H1 (cell line): Measurements from ENCODE around the gene AP1G2. TPM values are rescaled to one million over a fixed set of nuclear protein-coding genes. Genes with fewer than 3 reads are reported as not detected.

Experiments
- CTCF ChIA-PET: fragments of 300-600 bp; sonication (Branson Sonifier 250); formaldehyde crosslinking; loops from one replicate; lab custom pipeline; 2021; ENCODE audit not compliant: partially characterized antibody; lab: Charles Lee
- POLR2A ChIA-PET: fragments of 300-600 bp; sonication (Branson Sonifier 250); formaldehyde crosslinking; loops from one replicate; lab custom pipeline; 2021; ENCODE audit warnings: inconsistent platforms; ENCODE audit not compliant: partially characterized antibody; lab: Charles Lee
- DNase-seq, 2 experiments: peaks; one replicate each; pipeline versions ENCODE4 v3.0.0 to v3.0.0-alpha.2; 2010 to 2022; ENCODE audit warnings: low spot score in 2 of 2, low read depth in 1 of 2, mixed read lengths in 1 of 2
- FAIRE-seq: peaks from 2 replicates; lab custom pipeline; 2011; peaks lifted over from hg19 to GRCh38; lab: Jason Lieb, UNC
- H2AFZ ChIP-seq: 2 replicates; pipeline ENCODE4 v1.8.1; 2012; ENCODE audit warnings: low read length, inconsistent platforms
- H2AK5ac ChIP-seq: 2 replicates; pipeline ENCODE4 v1.6.1; 2013; ENCODE audit warnings: low read depth, low read length
- H2BK120ac ChIP-seq: replicated peaks from 2 replicates; pipeline ENCODE3; 2013; ENCODE audit warnings: low read depth, low read length, inconsistent platforms
- H2BK12ac ChIP-seq: 2 replicates; pipeline ENCODE4 v1.6.1; 2013; ENCODE audit warnings: low read depth, low read length
- H2BK15ac ChIP-seq: 2 replicates; pipeline ENCODE4 v1.6.1; 2013; ENCODE audit warnings: low read length
- H2BK20ac ChIP-seq: 2 replicates; pipeline ENCODE4 v1.6.1; 2013; ENCODE audit warnings: low read length
- H2BK5ac ChIP-seq: 2 replicates; pipeline ENCODE4 v1.6.1; 2013; ENCODE audit warnings: low read depth, low read length
- H3K14ac ChIP-seq: 2 replicates; pipeline ENCODE4 v1.6.1; 2013; ENCODE audit warnings: inconsistent platforms; ENCODE audit not compliant: insufficient read length
- H3K18ac ChIP-seq: 2 replicates; pipeline ENCODE4 v1.6.1; 2013; ENCODE audit warnings: low read length; ENCODE audit errors: extremely low read depth
- H3K23ac ChIP-seq: 2 replicates; pipeline ENCODE4 v1.6.1; 2013; ENCODE audit warnings: inconsistent platforms; ENCODE audit not compliant: insufficient read length
- H3K23me2 ChIP-seq: 2 replicates; pipeline ENCODE4 v1.6.1; 2013; ENCODE audit warnings: low read depth, low read length
- H3K27ac ChIP-seq: 2 replicates; pipeline ENCODE4 v1.6.1; 2011; ENCODE audit warnings: low read depth, low read length, inconsistent platforms
- H3K27me3 ChIP-seq, 4 experiments: replicated peaks in 1 of 4; 1 replicate in 1 of 4; 2 replicates in 3 of 4; pipeline versions ENCODE4 v1.6.1 to v1.8.1; 2011 to 2013; ENCODE audit warnings: low read length in 3 of 4, mild to moderate bottlenecking in 3 of 4, inconsistent platforms in 2 of 4, mixed read lengths in 2 of 4, moderate library complexity in 1 of 4; ENCODE audit not compliant: control insufficient read depth in 3 of 4, insufficient read depth in 3 of 4; ENCODE audit errors: extremely low read depth in 1 of 4
- H3K36me3 ChIP-seq, 4 experiments: 2 replicates each; pipeline versions ENCODE4 v1.6.1 to v1.8.1; 2011 to 2013; ENCODE audit warnings: mild to moderate bottlenecking in 4 of 4, low read length in 3 of 4, moderate library complexity in 2 of 4, control low read depth in 1 of 4, inconsistent platforms in 1 of 4; ENCODE audit not compliant: insufficient read depth in 4 of 4, control insufficient read depth in 2 of 4
- H3K4ac ChIP-seq: replicated peaks from 2 replicates; pipeline ENCODE3; 2013; ENCODE audit warnings: low read length, low read depth, mixed read lengths, inconsistent platforms; ENCODE audit not compliant: insufficient read length
- H3K4me1 ChIP-seq, 4 experiments: replicated peaks in 1 of 4; 1 replicate in 1 of 4; 2 replicates in 3 of 4; pipeline versions ENCODE4 v1.6.1 to v1.8.1; 2011 to 2013; ENCODE audit warnings: low read length in 3 of 4, inconsistent platforms in 2 of 4, mixed read lengths in 1 of 4; ENCODE audit not compliant: insufficient read depth in 4 of 4, control insufficient read depth in 3 of 4
- H3K4me2 ChIP-seq, 2 experiments: 2 replicates each; pipeline versions ENCODE4 v1.6.1 to v1.8.1; 2011 to 2013; ENCODE audit warnings: low read depth in 2 of 2, low read length in 2 of 2, control low read depth in 1 of 2, inconsistent platforms in 1 of 2, mild to moderate bottlenecking in 1 of 2; ENCODE audit not compliant: insufficient read depth in 1 of 2
- H3K4me3 ChIP-seq, 4 experiments: fragments of 200-600, 300-600 bp in 1 of 4; sonication (generic), shearing (Covaris generic), sonication (Bioruptor Twin) in 1 of 4; 2 replicates each; pipeline versions ENCODE4 v1.5.1 to v1.8.1; 2011 to 2016; ENCODE audit warnings: low read length in 4 of 4, low read depth in 3 of 4, control low read depth in 2 of 4, inconsistent platforms in 2 of 4, mild to moderate bottlenecking in 2 of 4, mixed read lengths in 1 of 4, moderate library complexity in 1 of 4; ENCODE audit not compliant: insufficient read depth in 2 of 4; ENCODE audit errors: extremely low read depth in 1 of 4
- H3K56ac ChIP-seq: replicated peaks from 2 replicates; pipeline ENCODE3; 2013; ENCODE audit warnings: low read depth, mild to moderate bottlenecking, mixed read lengths, low read length, inconsistent platforms; ENCODE audit not compliant: insufficient read length
- H3K79me1 ChIP-seq: 2 replicates; pipeline ENCODE4 v1.6.1; 2013; ENCODE audit warnings: low read depth, low read length, control low read depth
- H3K79me2 ChIP-seq, 2 experiments: 2 replicates each; pipeline versions ENCODE4 v1.6.1 to v1.8.1; 2012 to 2013; ENCODE audit warnings: low read length in 2 of 2, mild to moderate bottlenecking in 2 of 2, inconsistent platforms in 1 of 2; ENCODE audit not compliant: insufficient read depth in 2 of 2, control insufficient read depth in 1 of 2
- H3K9ac ChIP-seq, 4 experiments: replicated peaks in 1 of 4; 1 replicate in 1 of 4; 2 replicates in 3 of 4; pipeline versions ENCODE4 v1.6.1 to v1.8.1; 2011 to 2013; ENCODE audit warnings: low read depth in 3 of 4, low read length in 3 of 4, control low read depth in 2 of 4, mild to moderate bottlenecking in 2 of 4, moderate library complexity in 2 of 4, inconsistent platforms in 1 of 4; ENCODE audit errors: extremely low read depth in 1 of 4
- H3K9me3 ChIP-seq, 2 experiments: 2 replicates each; pipeline versions ENCODE4 v1.6.1 to v1.8.1; 2012 to 2013; ENCODE audit warnings: mild to moderate bottlenecking in 2 of 2, moderate library complexity in 2 of 2, control low read depth in 1 of 2, inconsistent platforms in 1 of 2, low read depth in 1 of 2, low read length in 1 of 2, mixed read lengths in 1 of 2; ENCODE audit not compliant: insufficient read depth in 2 of 2
- H4K20me1 ChIP-seq, 2 experiments: replicated peaks in 1 of 2; 2 replicates each; pipeline versions ENCODE3 to v1.8.1; 2011 to 2013; ENCODE audit warnings: inconsistent platforms in 2 of 2, low read length in 2 of 2, mild to moderate bottlenecking in 1 of 2; ENCODE audit not compliant: insufficient read depth in 2 of 2, control insufficient read depth in 1 of 2
- H4K5ac ChIP-seq: 2 replicates; pipeline ENCODE4 v1.6.1; 2013; ENCODE audit warnings: low read length, low read depth, mixed read lengths, inconsistent platforms; ENCODE audit not compliant: insufficient read length
- H4K8ac ChIP-seq: 2 replicates; pipeline ENCODE4 v1.8.0; 2013; ENCODE audit warnings: mild to moderate bottlenecking, moderate library complexity, low read length, inconsistent platforms; ENCODE audit not compliant: insufficient read depth; ENCODE audit errors: extremely low read depth
- H4K91ac ChIP-seq: replicated peaks from 2 replicates; pipeline ENCODE3; 2013; ENCODE audit warnings: low read length, mixed read lengths, inconsistent platforms; ENCODE audit not compliant: insufficient read length
- BACH1 ChIP-seq: IDR thresholded peaks from 2 replicates; pipeline ENCODE4 v1.6.1; 2012; ENCODE audit warnings: low read length, improper control_type of control experiment
- CHD1 ChIP-seq: IDR thresholded peaks from 2 replicates; pipeline ENCODE4 v1.6.1; 2012; ENCODE audit warnings: low read depth, low read length, improper control_type of control experiment
- CTBP2 ChIP-seq: IDR thresholded peaks from 2 replicates; pipeline ENCODE4 v1.7.0; 2011; ENCODE audit warnings: borderline replicate concordance, mild to moderate bottlenecking, moderate library complexity, mixed read lengths, low read length; ENCODE audit not compliant: insufficient read depth, insufficient read length
- KDM4A ChIP-seq: IDR thresholded peaks from one replicate; pipeline ENCODE4 v1.7.1; 2012; ENCODE audit warnings: low read depth, mild to moderate bottlenecking, moderate library complexity, low read length, inconsistent platforms; ENCODE audit not compliant: severe bottlenecking
- NRF1 ChIP-seq: IDR thresholded peaks from 2 replicates; pipeline ENCODE4 v1.6.1; 2011; ENCODE audit warnings: mild to moderate bottlenecking, low read depth, low read length, improper control_type of control experiment
- POLR2AphosphoS5 ChIP-seq: IDR thresholded peaks from 2 replicates; pipeline ENCODE4 v1.6.1; 2011; ENCODE audit warnings: low read depth, low read length
- RBBP5 ChIP-seq: IDR thresholded peaks from 2 replicates; pipeline ENCODE4 v1.7.1; 2012; ENCODE audit warnings: low read depth, mild to moderate bottlenecking, inconsistent platforms, low read length, moderate library complexity, borderline replicate concordance
- RFX5 ChIP-seq: IDR thresholded peaks from 2 replicates; pipeline ENCODE4 v1.6.1; 2011; ENCODE audit warnings: low read depth, low read length, improper control_type of control experiment, borderline replicate concordance
- RNF2 ChIP-seq: fragments of 200-900, 300-1000 bp; sonication (generic); IDR thresholded peaks from 2 replicates; pipeline ENCODE4 v1.7.1; 2016; ENCODE audit warnings: borderline replicate concordance, low read depth, mild to moderate bottlenecking, antibody characterized with exemption, low read length; ENCODE audit not compliant: poor library complexity, severe bottlenecking; ENCODE audit errors: missing control alignments
- SAP30 ChIP-seq: fragments of 300-600 bp; sonication (generic); IDR thresholded peaks from 2 replicates; pipeline ENCODE4 v1.7.1; 2012; ENCODE audit warnings: low read length, moderate library complexity, mild to moderate bottlenecking, inconsistent platforms; ENCODE audit not compliant: insufficient read depth, insufficient replicate concordance
- SIRT6 ChIP-seq: IDR thresholded peaks from one replicate; pipeline ENCODE4 v1.7.1; 2012; ENCODE audit warnings: low read length, inconsistent platforms
- TBP ChIP-seq: IDR thresholded peaks from 2 replicates; pipeline ENCODE4 v1.6.1; 2011; ENCODE audit warnings: low read depth, low read length, improper control_type of control experiment
- TCF12 ChIP-seq: IDR thresholded peaks from 2 replicates; pipeline ENCODE4 v1.6.1; 2011; ENCODE audit warnings: low read depth, mild to moderate bottlenecking, low read length
- YY1 ChIP-seq: IDR thresholded peaks from 2 replicates; pipeline ENCODE4 v1.6.1; 2011; ENCODE audit warnings: low read depth, mild to moderate bottlenecking, low read length
- WGBS, 2 experiments: shearing (Covaris generic) in 1 of 2; methylation state at CpG; one replicate each; pipeline versions ENCODE4 v1.1.6 to v1.1.7; 2013 to 2015; ENCODE audit warnings: low lambda C conversion rate in 2 of 2, mixed read lengths in 2 of 2, inconsistent platforms in 1 of 2, low coverage in 1 of 2, missing lambda C conversion rate in 1 of 2; ENCODE audit not compliant: insufficient replicate concordance in 2 of 2, insufficient coverage in 1 of 2, insufficient read length in 1 of 2; ENCODE audit errors: extremely low coverage in 1 of 2, missing lambda C conversion rate in 1 of 2; 5-methylcytosine and 5-hydroxymethylcytosine counted together
- polyA plus RNA-seq, 7 experiments: library from polyadenylated mRNA; depleted of rRNA in 3 of 7; stranded (reverse) in 5 of 7; unstranded in 2 of 7; fragments of >200 nt in 5 of 7; fragments of 200-250 nt in 2 of 7; gene quantifications; 1 replicate in 5 of 7; 2 replicates in 1 of 7; 4 replicates in 1 of 7; pipeline versions ENCODE4 v1.2.1 to v1.2.3, GENCODE V29; 2011 to 2013; ENCODE audit warnings: missing spikeins in 2 of 7, mixed read lengths in 2 of 7
- total RNA-seq: library from RNA; stranded (reverse); fragmentation: NEBNext Ultra II Directional; extraction: Animal tissue kit (Norgen Biotek cat#: 25700); gene quantifications from 2 replicates; pipeline ENCODE4 v1.2.1, GENCODE V29; 2021

Gene AP1G2
- total and polyA plus RNA-seq, 2 of the 8 experiments (the other 6 are each of a cell fraction or from before 2014, with no cell fraction given): 70.9 to 134 TPM

- no peak overlapping the region for H3K4me3 ChIP-seq
- no peak overlapping the region for H4K91ac ChIP-seq
- no peaks in the 10 kb centered on the region for H3K27me3 ChIP-seq
- H3K9me3 ChIP-seq: no peaks in the 10 kb centered on the region
- H4K5ac ChIP-seq: no peak overlapping the region
- H3K4me2 ChIP-seq: no peak overlapping the region
- no peak overlapping the region; the same call in 1 of the 2 replicates for H4K8ac ChIP-seq
- peaks cover 0 to 5% (median 1%) of the 10 kb centered on the region in 4 experiments; a peak in 5 of 7 replicates for H3K4me1 ChIP-seq
- WGBS, 2 experiments: 84% methylated on average over 11 of the region's 12 CpGs; no CpG with 5 or more reads in 1 of the 2 experiments
- peaks cover 0 to 3% of the 10 kb centered on the region in 2 experiments for H4K20me1 ChIP-seq
- POLR2A ChIA-PET: interaction anchor here (1.3 to 52.7 kb wide), 3 partner anchors 3 to 48 kb away, joined by 3 to 1523 read pairs (median 1523); partner anchors contain the start of genes AP1G2, THTPA and ZFHX2
- no peak overlapping the region for H3K4ac ChIP-seq
- peaks cover 7 to 42% (median 29%) of the 10 kb centered on the region in 4 experiments; a peak in 6 of 8 replicates for H3K36me3 ChIP-seq
- H2AFZ ChIP-seq: no peak overlapping the region
- no peak overlapping the region for H3K23ac ChIP-seq
- no peak overlapping the region for H3K18ac ChIP-seq
- CTCF ChIA-PET: interaction anchor here (1.2 to 70.5 kb wide), 6 partner anchors 8 to 55 kb away, joined by 3 to 2092 read pairs (median 30); partner anchors contain the start of genes AP1G2, NGDN, THTPA and ZFHX2
- H3K14ac ChIP-seq: no peak overlapping the region
- H3K27ac ChIP-seq: no peak overlapping the region
- no peaks in the 10 kb centered on the region for H3K23me2 ChIP-seq
- no peaks in the 10 kb centered on the region for H3K79me1 ChIP-seq
- no peak overlapping the region for H2BK12ac ChIP-seq
- H3K56ac ChIP-seq: no peak overlapping the region
- H2AK5ac ChIP-seq: no peak overlapping the region
- H2BK120ac ChIP-seq: no peak overlapping the region
- no peak overlapping the region for H2BK20ac ChIP-seq
- no peak overlapping the region for H2BK15ac ChIP-seq
- DNase-seq (no peak), FAIRE-seq (no peak)
- H3K9ac ChIP-seq: no peak overlapping the region
- H2BK5ac ChIP-seq: no peak overlapping the region
- peaks cover 0 to 7% of the 10 kb centered on the region in 2 experiments; a peak in 2 of 4 replicates for H3K79me2 ChIP-seq
- no peak for TF ChIP-seq CTBP2
- no peak for TF ChIP-seq RBBP5
- TF ChIP-seq YY1: no peak
- TF ChIP-seq KDM4A: no peak
- no peak for TF ChIP-seq SAP30
- TF ChIP-seq CHD1: no peak
- TF ChIP-seq BACH1: no peak
- TF ChIP-seq TBP: no peak
- no peak for TF ChIP-seq POLR2AphosphoS5
- TF ChIP-seq RFX5: no peak
- TF ChIP-seq TCF12: no peak
- TF ChIP-seq NRF1: no peak
- no peak for TF ChIP-seq RNF2
- no peak for TF ChIP-seq SIRT6
Measured at GRCh38 chr14:23531391-23531790, 36.2 kb downstream of the AP1G2 start.
